H1 (cell line): ENCODE measurements around the gene IL26. TPM values are rescaled to one million over a fixed set of nuclear protein-coding genes. Genes with fewer than 3 reads are reported as not detected.
A peak's percentile ranks its signal among the peaks of the same experiment; 100 is the strongest.

Experiments used
- CTCF ChIA-PET: fragments of 300-600 bp; sonication (Branson Sonifier 250); formaldehyde crosslinking; loops from one replicate; lab custom pipeline; 2021; ENCODE audit not compliant: partially characterized antibody; lab: Charles Lee
- POLR2A ChIA-PET: fragments of 300-600 bp; sonication (Branson Sonifier 250); formaldehyde crosslinking; loops from one replicate; lab custom pipeline; 2021; ENCODE audit warnings: inconsistent platforms; ENCODE audit not compliant: partially characterized antibody; lab: Charles Lee
- DNase-seq, 2 experiments: peaks; one replicate each; pipeline versions ENCODE4 v3.0.0 to v3.0.0-alpha.2; 2010 to 2022; ENCODE audit warnings: low spot score in 2 of 2, low read depth in 1 of 2, mixed read lengths in 1 of 2
- FAIRE-seq: peaks from 2 replicates; lab custom pipeline; 2011; peaks lifted over from hg19 to GRCh38; lab: Jason Lieb, UNC
- H2AFZ ChIP-seq: 2 replicates; pipeline ENCODE4 v1.8.1; 2012; ENCODE audit warnings: low read length, inconsistent platforms
- H2AK5ac ChIP-seq: 2 replicates; pipeline ENCODE4 v1.6.1; 2013; ENCODE audit warnings: low read depth, low read length
- H2BK120ac ChIP-seq: replicated peaks from 2 replicates; pipeline ENCODE3; 2013; ENCODE audit warnings: low read depth, low read length, inconsistent platforms
- H2BK12ac ChIP-seq: 2 replicates; pipeline ENCODE4 v1.6.1; 2013; ENCODE audit warnings: low read depth, low read length
- H2BK15ac ChIP-seq: 2 replicates; pipeline ENCODE4 v1.6.1; 2013; ENCODE audit warnings: low read length
- H2BK20ac ChIP-seq: 2 replicates; pipeline ENCODE4 v1.6.1; 2013; ENCODE audit warnings: low read length
- H2BK5ac ChIP-seq: 2 replicates; pipeline ENCODE4 v1.6.1; 2013; ENCODE audit warnings: low read depth, low read length
- H3K14ac ChIP-seq: 2 replicates; pipeline ENCODE4 v1.6.1; 2013; ENCODE audit warnings: inconsistent platforms; ENCODE audit not compliant: insufficient read length
- H3K18ac ChIP-seq: 2 replicates; pipeline ENCODE4 v1.6.1; 2013; ENCODE audit warnings: low read length; ENCODE audit errors: extremely low read depth
- H3K23ac ChIP-seq: 2 replicates; pipeline ENCODE4 v1.6.1; 2013; ENCODE audit warnings: inconsistent platforms; ENCODE audit not compliant: insufficient read length
- H3K23me2 ChIP-seq: 2 replicates; pipeline ENCODE4 v1.6.1; 2013; ENCODE audit warnings: low read depth, low read length
- H3K27ac ChIP-seq: 2 replicates; pipeline ENCODE4 v1.6.1; 2011; ENCODE audit warnings: low read depth, low read length, inconsistent platforms
- H3K27me3 ChIP-seq, 4 experiments: replicated peaks in 1 of 4; 1 replicate in 1 of 4; 2 replicates in 3 of 4; pipeline versions ENCODE4 v1.6.1 to v1.8.1; 2011 to 2013; ENCODE audit warnings: low read length in 3 of 4, mild to moderate bottlenecking in 3 of 4, inconsistent platforms in 2 of 4, mixed read lengths in 2 of 4, moderate library complexity in 1 of 4; ENCODE audit not compliant: control insufficient read depth in 3 of 4, insufficient read depth in 3 of 4; ENCODE audit errors: extremely low read depth in 1 of 4
- H3K36me3 ChIP-seq, 4 experiments: 2 replicates each; pipeline versions ENCODE4 v1.6.1 to v1.8.1; 2011 to 2013; ENCODE audit warnings: mild to moderate bottlenecking in 4 of 4, low read length in 3 of 4, moderate library complexity in 2 of 4, control low read depth in 1 of 4, inconsistent platforms in 1 of 4; ENCODE audit not compliant: insufficient read depth in 4 of 4, control insufficient read depth in 2 of 4
- H3K4ac ChIP-seq: replicated peaks from 2 replicates; pipeline ENCODE3; 2013; ENCODE audit warnings: low read length, low read depth, mixed read lengths, inconsistent platforms; ENCODE audit not compliant: insufficient read length
- H3K4me1 ChIP-seq, 4 experiments: replicated peaks in 1 of 4; 1 replicate in 1 of 4; 2 replicates in 3 of 4; pipeline versions ENCODE4 v1.6.1 to v1.8.1; 2011 to 2013; ENCODE audit warnings: low read length in 3 of 4, inconsistent platforms in 2 of 4, mixed read lengths in 1 of 4; ENCODE audit not compliant: insufficient read depth in 4 of 4, control insufficient read depth in 3 of 4
- H3K4me2 ChIP-seq, 2 experiments: 2 replicates each; pipeline versions ENCODE4 v1.6.1 to v1.8.1; 2011 to 2013; ENCODE audit warnings: low read depth in 2 of 2, low read length in 2 of 2, control low read depth in 1 of 2, inconsistent platforms in 1 of 2, mild to moderate bottlenecking in 1 of 2; ENCODE audit not compliant: insufficient read depth in 1 of 2
- H3K4me3 ChIP-seq, 4 experiments: fragments of 200-600, 300-600 bp in 1 of 4; sonication (generic), shearing (Covaris generic), sonication (Bioruptor Twin) in 1 of 4; 2 replicates each; pipeline versions ENCODE4 v1.5.1 to v1.8.1; 2011 to 2016; ENCODE audit warnings: low read length in 4 of 4, low read depth in 3 of 4, control low read depth in 2 of 4, inconsistent platforms in 2 of 4, mild to moderate bottlenecking in 2 of 4, mixed read lengths in 1 of 4, moderate library complexity in 1 of 4; ENCODE audit not compliant: insufficient read depth in 2 of 4; ENCODE audit errors: extremely low read depth in 1 of 4
- H3K56ac ChIP-seq: replicated peaks from 2 replicates; pipeline ENCODE3; 2013; ENCODE audit warnings: low read depth, mild to moderate bottlenecking, mixed read lengths, low read length, inconsistent platforms; ENCODE audit not compliant: insufficient read length
- H3K79me1 ChIP-seq: 2 replicates; pipeline ENCODE4 v1.6.1; 2013; ENCODE audit warnings: low read depth, low read length, control low read depth
- H3K79me2 ChIP-seq, 2 experiments: 2 replicates each; pipeline versions ENCODE4 v1.6.1 to v1.8.1; 2012 to 2013; ENCODE audit warnings: low read length in 2 of 2, mild to moderate bottlenecking in 2 of 2, inconsistent platforms in 1 of 2; ENCODE audit not compliant: insufficient read depth in 2 of 2, control insufficient read depth in 1 of 2
- H3K9ac ChIP-seq, 4 experiments: replicated peaks in 1 of 4; 1 replicate in 1 of 4; 2 replicates in 3 of 4; pipeline versions ENCODE4 v1.6.1 to v1.8.1; 2011 to 2013; ENCODE audit warnings: low read depth in 3 of 4, low read length in 3 of 4, control low read depth in 2 of 4, mild to moderate bottlenecking in 2 of 4, moderate library complexity in 2 of 4, inconsistent platforms in 1 of 4; ENCODE audit errors: extremely low read depth in 1 of 4
- H3K9me3 ChIP-seq, 2 experiments: 2 replicates each; pipeline versions ENCODE4 v1.6.1 to v1.8.1; 2012 to 2013; ENCODE audit warnings: mild to moderate bottlenecking in 2 of 2, moderate library complexity in 2 of 2, control low read depth in 1 of 2, inconsistent platforms in 1 of 2, low read depth in 1 of 2, low read length in 1 of 2, mixed read lengths in 1 of 2; ENCODE audit not compliant: insufficient read depth in 2 of 2
- H4K20me1 ChIP-seq, 2 experiments: replicated peaks in 1 of 2; 2 replicates each; pipeline versions ENCODE3 to v1.8.1; 2011 to 2013; ENCODE audit warnings: inconsistent platforms in 2 of 2, low read length in 2 of 2, mild to moderate bottlenecking in 1 of 2; ENCODE audit not compliant: insufficient read depth in 2 of 2, control insufficient read depth in 1 of 2
- H4K5ac ChIP-seq: 2 replicates; pipeline ENCODE4 v1.6.1; 2013; ENCODE audit warnings: low read length, low read depth, mixed read lengths, inconsistent platforms; ENCODE audit not compliant: insufficient read length
- H4K8ac ChIP-seq: 2 replicates; pipeline ENCODE4 v1.8.0; 2013; ENCODE audit warnings: mild to moderate bottlenecking, moderate library complexity, low read length, inconsistent platforms; ENCODE audit not compliant: insufficient read depth; ENCODE audit errors: extremely low read depth
- H4K91ac ChIP-seq: replicated peaks from 2 replicates; pipeline ENCODE3; 2013; ENCODE audit warnings: low read length, mixed read lengths, inconsistent platforms; ENCODE audit not compliant: insufficient read length
- ASH2L ChIP-seq: fragments of 200-600, 300-600 bp; sonication (generic); IDR thresholded peaks from one replicate; pipeline ENCODE4 v1.7.1; 2017; ENCODE audit warnings: low read length
- CBX5 ChIP-seq: fragments of 300-800, 300-1000 bp; sonication (generic); IDR thresholded peaks from 2 replicates; pipeline ENCODE4 v1.7.1; 2016; ENCODE audit warnings: antibody characterized with exemption, low read length, low read depth
- CTCF ChIP-seq, 3 experiments: IDR thresholded peaks; 1 replicate in 2 of 3; 2 replicates in 1 of 3; pipeline versions ENCODE4 v1.5.1 to v1.6.1; 2011; ENCODE audit warnings: low read length in 3 of 3, mild to moderate bottlenecking in 3 of 3, inconsistent platforms in 2 of 3, low read depth in 1 of 3, moderate library complexity in 1 of 3; ENCODE audit not compliant: insufficient read depth in 1 of 3; ENCODE audit errors: control extremely low read depth in 1 of 3
- JUN ChIP-seq: IDR thresholded peaks from 2 replicates; pipeline ENCODE4 v1.6.1; 2011; ENCODE audit warnings: low read depth, mild to moderate bottlenecking, improper control_type of control experiment, low read length
- SIN3A ChIP-seq, 2 experiments: IDR thresholded peaks in 1 of 2; conservative IDR thresholded peaks in 1 of 2; 2 replicates each; pipeline ENCODE4 v1.6.1; 2011 to 2012; ENCODE audit warnings: low read length in 2 of 2, improper control_type of control experiment in 1 of 2, low read depth in 1 of 2, mild to moderate bottlenecking in 1 of 2
- SP4 ChIP-seq: IDR thresholded peaks from 2 replicates; pipeline ENCODE4 v1.6.1; 2012; ENCODE audit warnings: low read length, inconsistent platforms
- SRF ChIP-seq: IDR thresholded peaks from 2 replicates; pipeline ENCODE4 v1.6.1; 2011; ENCODE audit warnings: mild to moderate bottlenecking, low read depth, low read length, moderate library complexity
- WGBS, 2 experiments: shearing (Covaris generic) in 1 of 2; methylation state at CpG; one replicate each; pipeline versions ENCODE4 v1.1.6 to v1.1.7; 2013 to 2015; ENCODE audit warnings: low lambda C conversion rate in 2 of 2, mixed read lengths in 2 of 2, inconsistent platforms in 1 of 2, low coverage in 1 of 2, missing lambda C conversion rate in 1 of 2; ENCODE audit not compliant: insufficient replicate concordance in 2 of 2, insufficient coverage in 1 of 2, insufficient read length in 1 of 2; ENCODE audit errors: extremely low coverage in 1 of 2, missing lambda C conversion rate in 1 of 2; 5-methylcytosine and 5-hydroxymethylcytosine counted together
- polyA plus RNA-seq, 7 experiments: library from polyadenylated mRNA; depleted of rRNA in 3 of 7; stranded (reverse) in 5 of 7; unstranded in 2 of 7; fragments of >200 nt in 5 of 7; fragments of 200-250 nt in 2 of 7; gene quantifications; 1 replicate in 5 of 7; 2 replicates in 1 of 7; 4 replicates in 1 of 7; pipeline versions ENCODE4 v1.2.1 to v1.2.3, GENCODE V29; 2011 to 2013; ENCODE audit warnings: missing spikeins in 2 of 7, mixed read lengths in 2 of 7
- total RNA-seq: library from RNA; stranded (reverse); fragmentation: NEBNext Ultra II Directional; extraction: Animal tissue kit (Norgen Biotek cat#: 25700); gene quantifications from 2 replicates; pipeline ENCODE4 v1.2.1, GENCODE V29; 2021

The IL26 gene
- total and polyA plus RNA-seq, 2 of the 8 experiments (the other 6 are each of a cell fraction or from before 2014, with no cell fraction given): not detected

GRCh38 chr12:68236421-68237059 lies 10.9 kb upstream of the IL26 start:
- H4K5ac ChIP-seq: no peak overlapping the region
- CTCF ChIA-PET: interaction anchor here (0.7 to 2.4 kb wide), 6 partner anchors 12 to 80 kb away, joined by 3 to 8 read pairs (median 3); no protein-coding TSS in a partner anchor
- no peak overlapping the region for H3K14ac ChIP-seq
- no peak overlapping the region for H2BK15ac ChIP-seq
- no peaks in the 10 kb centered on the region for H3K27me3 ChIP-seq
- DNase-seq: no peak
- no peak for FAIRE-seq
- H3K27ac ChIP-seq: no peak overlapping the region
- H2AK5ac ChIP-seq: no peak overlapping the region
- H3K9ac ChIP-seq: no peak overlapping the region
- no peak overlapping the region for H2BK5ac ChIP-seq
- H3K23me2 ChIP-seq: no peaks in the 10 kb centered on the region
- no peaks in the 10 kb centered on the region for H3K79me1 ChIP-seq
- 0 out of 2 replicates have a peak overlapping the region, but pooled peaks have one; percentile 38 for H2AFZ ChIP-seq
- H3K9me3 ChIP-seq: no peaks in the 10 kb centered on the region
- H4K20me1 ChIP-seq: no peaks in the 10 kb centered on the region
- POLR2A ChIA-PET: interaction anchor here (0.7 to 1.0 kb wide), 2 partner anchors 450 to 609 kb away, joined by 4 read pairs; partner anchors contain the start of gene NUP107
- no peaks in the 10 kb centered on the region for H3K4me1 ChIP-seq
- H3K56ac ChIP-seq: no peak overlapping the region
- H3K79me2 ChIP-seq: no peaks in the 10 kb centered on the region
- H4K8ac ChIP-seq: no peak overlapping the region
- no peak overlapping the region for H3K4me3 ChIP-seq
- 92% methylated on average over 8 of the region's 8 CpGs; no CpG with 5 or more reads in 1 of the 2 experiments for WGBS, 2 experiments
- no peak overlapping the region for H3K18ac ChIP-seq
- no peak overlapping the region for H2BK12ac ChIP-seq
- no peak overlapping the region for H2BK120ac ChIP-seq
- H3K4ac ChIP-seq: no peak overlapping the region
- H3K36me3 ChIP-seq: no peaks in the 10 kb centered on the region
- H3K23ac ChIP-seq: no peak overlapping the region
- H4K91ac ChIP-seq: no peak overlapping the region
- H3K4me2 ChIP-seq: no peak overlapping the region
- H2BK20ac ChIP-seq: no peak overlapping the region
- no peak for TF ChIP-seq SIN3A (conservative IDR thresholded peaks at IDR 0.05 in 1 of 2, IDR thresholded peaks at IDR 0.05 in 1 of 2; ENCODE audit: low read depth in 1 of 2, low read length in 2 of 2)
- TF ChIP-seq SRF: no peak
- TF ChIP-seq JUN: no peak
- TF ChIP-seq CTCF (IDR thresholded peaks at IDR 0.05; ENCODE audit: control extremely low read depth in 1 of 3, insufficient read depth in 1 of 3, low read depth in 1 of 3, low read length in 3 of 3): no peak
- no peak for TF ChIP-seq CBX5
- no peak for TF ChIP-seq ASH2L
- no peak for TF ChIP-seq SP4
